Uterus (tissue), 2 donors: Measurements from ENCODE around the gene CNR2.

Experiments used
- CTCF ChIP-seq, 4 experiments: fragments of 200-600 bp in 2 of 4; fragments of 450-650 bp in 2 of 4; sonication (generic) in 2 of 4; IDR thresholded peaks; one replicate each; pipeline ENCODE4 v1.5.1; 2016 to 2019; ENCODE audit warnings: antibody characterized with exemption in 4 of 4, mild to moderate bottlenecking in 2 of 4, moderate library complexity in 1 of 4
- POLR2A ChIP-seq, 2 donors: fragments of 450-650 bp; IDR thresholded peaks; one replicate each; pipeline ENCODE4 v1.6.1; 2016; ENCODE audit warnings: antibody characterized with exemption in 2 of 2, mild to moderate bottlenecking in 1 of 2, moderate library complexity in 1 of 2

GRCh38 chr1:23902321-23903278 is 10.6 kb downstream of the CNR2 start:
- TF ChIP-seq CTCF (IDR thresholded peaks at IDR 0.05) (no peak), POLR2A (IDR thresholded peaks at IDR 0.05) (no peak)
